Measurements from ENCODE around the gene DNAH1.

Gene DNAH1

GRCh38 chr3:52391096-52391495, 75.0 kb downstream of the DNAH1 start:
- no peak for DNase-seq (ENCODE audit: low spot score)

GRCh38 chr3:52392216-52392930, 76.3 kb downstream of the DNAH1 start:
- DNase-seq (ENCODE audit: low spot score) = no peak

GRCh38 chr3:52393131-52393807, 77.2 kb downstream of the DNAH1 start:
- no peak for DNase-seq (ENCODE audit: low spot score)

- no peak for DNase-seq (ENCODE audit: low spot score)
Measured at GRCh38 chr3:52393959-52394670, 78.0 kb downstream of the DNAH1 start.

DNA sequence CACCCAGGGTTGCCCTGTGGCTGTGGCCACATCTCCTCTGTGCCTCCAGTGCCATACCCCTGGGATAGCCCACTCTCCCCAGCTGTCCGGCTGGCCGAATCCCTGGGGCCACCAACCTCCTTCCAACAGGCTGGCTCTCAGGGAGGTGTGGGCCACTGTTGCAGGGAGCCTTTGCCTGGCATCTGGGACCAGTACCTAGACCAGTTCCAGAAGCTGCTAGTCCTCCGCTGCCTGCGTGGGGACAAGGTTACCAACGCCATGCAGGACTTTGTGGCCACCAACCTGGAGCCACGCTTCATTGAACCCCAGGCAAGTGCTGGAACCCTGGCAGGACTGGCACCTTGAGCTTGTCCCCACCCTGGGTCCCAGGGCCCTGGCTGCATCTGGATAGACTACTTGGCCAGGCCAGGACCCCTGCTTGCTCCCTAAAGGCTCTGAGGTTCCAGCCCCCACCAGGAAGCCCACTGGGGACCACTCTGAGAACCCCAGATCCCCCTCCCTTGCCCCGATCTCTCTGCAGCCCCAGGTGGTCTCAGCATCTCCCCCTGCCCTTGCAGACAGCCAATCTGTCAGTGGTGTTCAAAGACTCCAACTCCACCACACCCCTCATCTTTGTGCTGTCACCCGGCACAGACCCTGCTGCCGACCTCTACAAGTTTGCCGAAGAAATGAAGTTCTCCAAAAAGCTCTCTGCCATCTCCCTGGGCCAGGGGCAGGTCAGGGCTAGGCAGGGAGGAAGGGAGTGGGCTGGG, 78.8 kb downstream of the DNAH1 start:
- DNase-seq (ENCODE audit: low spot score) = no peak

DNA sequence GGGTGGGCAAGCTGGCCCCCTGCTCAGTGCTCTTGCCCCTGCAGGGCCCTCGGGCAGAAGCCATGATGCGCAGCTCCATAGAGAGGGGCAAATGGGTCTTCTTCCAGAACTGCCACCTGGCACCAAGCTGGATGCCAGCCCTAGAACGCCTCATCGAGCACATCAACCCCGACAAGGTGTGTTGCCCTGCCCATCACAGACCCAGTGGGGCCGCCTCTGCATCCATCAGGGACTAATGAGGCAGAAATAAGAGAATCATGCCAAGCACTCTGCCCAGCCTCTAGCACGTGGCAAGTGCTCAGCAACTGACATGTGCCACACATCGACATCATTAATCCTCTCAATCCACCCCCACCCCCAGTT, 79.4 kb downstream of the DNAH1 start:
- no peak for DNase-seq (ENCODE audit: low spot score)

- no peak for DNase-seq (ENCODE audit: low spot score)
Measured at GRCh38 chr3:52396011-52396906, 80.1 kb downstream of the DNAH1 start.

- no peak for DNase-seq (ENCODE audit: low spot score)
Measured at GRCh38 chr3:52396907-52397591, 80.9 kb downstream of the DNAH1 start.

- DNase-seq (ENCODE audit: low spot score) = no peak
Measured at GRCh38 chr3:52397676-52398399, 81.7 kb downstream of the DNAH1 start.

GRCh38 chr3:52398670-52399081, 82.6 kb downstream of the DNAH1 start:
- no peak for DNase-seq (ENCODE audit: low spot score)

DNA sequence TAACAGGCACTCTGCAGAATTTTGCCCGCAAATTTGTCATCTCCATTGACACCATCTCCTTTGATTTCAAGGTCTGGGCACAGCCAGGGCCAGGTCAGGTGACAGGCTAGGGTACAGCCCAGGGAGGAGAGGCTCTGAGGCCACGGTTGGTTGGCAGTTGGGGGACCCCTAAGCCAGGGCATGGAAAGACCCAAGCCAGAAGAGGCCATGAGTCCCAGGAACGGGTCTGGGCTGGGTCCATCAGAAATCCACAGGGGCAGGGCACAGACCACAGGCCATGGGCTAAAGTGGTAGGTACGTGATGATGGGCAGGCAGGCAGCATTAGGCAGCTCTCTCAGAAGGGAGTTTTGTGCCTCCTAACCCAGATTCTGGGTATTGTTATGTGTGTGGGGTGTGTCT, 83.0 kb downstream of the DNAH1 start:
- DNase-seq (ENCODE audit: low spot score) = no peak

- DNase-seq (ENCODE audit: low spot score) = no peak
Measured at GRCh38 chr3:52399593-52399992, 83.5 kb downstream of the DNAH1 start.

DNA sequence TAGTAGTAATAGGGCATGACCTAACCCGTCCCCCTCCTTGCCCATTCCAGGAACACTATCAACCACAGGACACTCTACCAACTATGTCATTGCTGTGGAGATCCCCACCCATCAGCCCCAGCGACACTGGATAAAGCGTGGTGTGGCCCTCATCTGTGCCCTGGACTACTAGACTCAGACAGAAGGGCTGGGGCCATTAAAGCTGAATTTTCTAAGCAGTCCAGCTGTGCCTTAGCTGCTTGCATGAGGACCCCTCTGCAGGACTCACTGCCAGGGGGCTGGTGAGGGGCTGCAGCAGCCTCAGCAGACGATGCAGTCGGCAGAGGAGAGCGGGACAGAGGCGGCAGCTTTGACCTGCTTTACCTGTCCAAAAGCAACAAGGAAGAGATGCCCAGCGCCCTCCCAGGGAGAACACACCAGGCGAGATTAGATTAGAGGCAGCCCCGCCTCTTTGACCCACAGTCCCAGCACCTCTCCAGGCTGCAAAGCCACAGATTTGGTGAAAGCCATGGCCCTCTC, 84.2 kb downstream of the DNAH1 start:
- DNase-seq (ENCODE audit: low spot score) = no peak

- DNase-seq (ENCODE audit: low spot score) = no peak
Measured at GRCh38 chr3:52401021-52401420, 84.9 kb downstream of the DNAH1 start.

- no peak for DNase-seq (ENCODE audit: low spot score)
Measured at GRCh38 chr3:52401551-52401950, 85.4 kb downstream of the DNAH1 start.

DNA sequence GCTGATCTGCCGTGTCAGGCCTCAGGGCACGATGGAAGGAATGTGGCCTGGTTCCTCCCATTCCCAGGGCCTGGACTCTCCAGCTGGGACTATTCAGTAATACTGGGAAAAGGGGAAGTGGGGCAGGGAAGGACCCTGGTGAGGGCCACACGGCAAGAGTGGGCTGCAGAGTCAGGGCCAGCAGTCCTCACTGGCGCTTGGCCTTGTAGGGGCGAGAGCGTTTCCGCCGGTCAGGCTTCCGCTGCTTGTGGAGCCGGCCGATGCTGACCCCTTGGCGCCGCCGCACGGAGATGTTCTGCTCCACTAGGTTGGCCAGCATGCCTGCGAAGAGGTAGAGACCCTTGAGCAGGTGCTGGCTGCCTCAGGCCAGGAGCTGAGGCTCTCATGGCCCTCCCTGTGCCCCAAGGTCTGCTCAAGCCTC, 86.0 kb downstream of the DNAH1 start:
- no peak for DNase-seq (ENCODE audit: low spot score)

GRCh38 chr3:52402706-52403270, 86.7 kb downstream of the DNAH1 start:
- DNase-seq (ENCODE audit: low spot score) = no peak

DNA sequence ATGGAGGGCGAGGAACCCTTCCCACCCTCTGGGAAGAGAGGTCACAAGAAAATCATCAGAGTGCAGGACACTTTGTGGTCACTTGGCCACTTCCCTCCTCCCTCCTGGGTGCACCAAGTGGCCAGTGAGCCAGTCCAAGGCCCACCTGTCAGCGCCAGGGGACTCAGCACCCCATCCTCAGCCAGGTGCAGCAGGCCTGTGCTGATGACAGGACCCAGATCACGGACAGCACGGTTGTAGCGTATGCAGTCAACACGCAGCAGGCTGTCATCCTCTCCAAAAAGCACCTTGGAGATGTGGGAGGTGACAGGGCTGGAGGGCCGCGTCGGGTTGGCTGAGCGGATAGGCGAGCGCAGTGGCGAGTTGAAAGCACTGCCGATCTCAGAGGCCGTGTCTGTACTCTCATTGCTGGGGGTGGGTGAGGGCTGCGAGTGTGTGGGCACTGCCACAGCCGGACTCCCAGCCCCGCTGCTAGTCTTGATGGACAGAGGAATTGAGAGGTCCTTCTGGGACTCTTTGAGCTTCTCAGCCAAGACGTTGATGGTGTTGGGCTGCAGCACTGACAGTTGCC, 87.2 kb downstream of the DNAH1 start:
- DNase-seq (ENCODE audit: low spot score) = no peak

- no peak for DNase-seq (ENCODE audit: low spot score)
Measured at GRCh38 chr3:52403955-52404354, 87.8 kb downstream of the DNAH1 start.

Measured in GM03348 (cell line).